Measurements from ENCODE around the gene MGRN1. TPM values are rescaled to one million over a fixed set of nuclear protein-coding genes. Genes with fewer than 3 reads are reported as not detected.

The MGRN1 gene
- total RNA-seq, 1 experiment from 2014 or later: 105 TPM

- H3K4me1 Mint-ChIP-seq (ENCODE audit: low read depth, unreplicated experiment): no peaks in the 10 kb centered on the region
- intact Hi-C loops (cut with micrococcal nuclease; ENCODE audit: unreplicated experiment): no loop called here
- TF ChIP-seq CTCF (IDR thresholded peaks at IDR 0.05; ENCODE audit: unreplicated experiment): no peak
- peaks cover 70% of the 10 kb centered on the region for H3K36me3 Mint-ChIP-seq (ENCODE audit: insufficient read depth, unreplicated experiment)
- no peak overlapping the region for H3K4me3 Mint-ChIP-seq (ENCODE audit: low read depth, unreplicated experiment)
- no TSS peak for BruUV-seq (replicated peaks)
- no peaks in the 10 kb centered on the region for H3K9me3 Mint-ChIP-seq (ENCODE audit: low read depth, unreplicated experiment)
- CTCF ChIA-PET: no interaction called here
- no peaks in the 10 kb centered on the region for H3K27me3 Mint-ChIP-seq (ENCODE audit: unreplicated experiment)
- no peak for DNase-seq
- H3K27ac Mint-ChIP-seq (ENCODE audit: unreplicated experiment): no peak overlapping the region
These were observed 61.3 kb downstream of the MGRN1 start for GRCh38 chr16:4685776-4686496.

DNA sequence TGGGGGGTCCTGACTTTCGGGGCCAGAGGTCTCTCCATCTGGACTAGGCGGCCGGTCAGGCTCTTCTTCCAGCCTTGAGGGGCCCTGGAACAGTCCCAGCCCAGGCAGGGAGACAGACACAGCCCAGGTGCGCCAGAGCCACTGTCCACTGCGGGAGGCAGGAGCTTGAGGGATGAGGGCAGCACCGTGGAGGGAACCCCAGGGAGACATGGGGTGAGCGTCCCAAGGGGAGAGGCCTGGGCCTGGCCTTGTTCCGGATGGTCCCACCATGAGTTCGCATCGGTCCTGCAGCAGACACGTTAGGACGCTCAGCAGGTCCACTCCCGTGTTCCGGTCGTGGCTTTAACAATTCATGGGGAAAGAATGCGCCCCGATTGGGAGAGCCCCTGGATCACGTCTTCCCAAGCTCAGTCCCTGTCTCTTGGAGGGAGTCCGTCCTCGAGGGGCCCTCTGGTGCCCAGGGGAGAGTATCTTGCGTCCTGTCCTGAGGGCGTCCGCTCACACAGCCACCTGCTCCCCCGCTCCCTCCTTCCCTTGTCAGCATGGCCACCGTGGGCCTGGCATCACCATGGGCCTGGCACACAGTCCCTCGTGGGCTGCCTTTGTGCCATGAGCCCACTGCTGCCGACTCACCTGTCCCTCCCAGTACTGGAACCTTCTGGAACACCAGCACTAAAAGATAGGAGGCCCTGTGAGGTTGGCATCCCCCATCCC lies 62.0 kb downstream of the MGRN1 start:
- BruUV-seq (replicated peaks): no TSS peak
- Mint-ChIP-seq H3K27ac (ENCODE audit: unreplicated experiment) (no peak overlapping the region), H3K36me3 (ENCODE audit: insufficient read depth, unreplicated experiment) (peaks cover 70% of the 10 kb centered on the region), H3K27me3 (ENCODE audit: unreplicated experiment) (no peaks in the 10 kb centered on the region), H3K4me3 (ENCODE audit: low read depth, unreplicated experiment) (no peak overlapping the region), H3K9me3 (ENCODE audit: low read depth, unreplicated experiment) (no peaks in the 10 kb centered on the region), H3K4me1 (ENCODE audit: low read depth, unreplicated experiment) (peaks cover 7% of the 10 kb centered on the region)
- no peak for DNase-seq
- CTCF ChIA-PET: no interaction called here
- TF ChIP-seq CTCF (IDR thresholded peaks at IDR 0.05; ENCODE audit: unreplicated experiment): no peak
- intact Hi-C loops (cut with micrococcal nuclease; ENCODE audit: unreplicated experiment): no loop called here

DNA sequence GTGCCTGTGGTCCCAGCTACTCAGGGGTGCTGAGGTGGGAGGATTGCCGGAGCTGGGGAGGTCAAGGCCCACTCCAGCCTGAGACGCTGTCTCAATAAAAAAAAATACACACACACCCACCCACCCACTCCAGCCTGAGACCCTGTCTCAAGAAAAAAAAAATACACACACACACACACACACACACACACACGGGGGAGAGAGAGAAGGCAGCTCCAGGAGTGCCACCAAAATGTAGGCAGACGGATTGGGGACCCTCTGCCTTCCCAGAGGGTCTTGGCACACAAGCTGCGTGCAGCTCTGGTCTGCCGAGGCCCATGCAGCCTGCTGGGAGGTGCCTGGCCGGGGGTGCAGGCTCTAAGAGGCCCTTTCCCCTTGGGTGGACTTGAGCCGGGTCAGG lies 62.8 kb downstream of the MGRN1 start:
- no peak for TF ChIP-seq CTCF (IDR thresholded peaks at IDR 0.05; ENCODE audit: unreplicated experiment)
- H3K4me3 Mint-ChIP-seq (ENCODE audit: low read depth, unreplicated experiment): no peak overlapping the region
- H3K9me3 Mint-ChIP-seq (ENCODE audit: low read depth, unreplicated experiment): no peaks in the 10 kb centered on the region
- H3K36me3 Mint-ChIP-seq (ENCODE audit: insufficient read depth, unreplicated experiment): peaks cover 71% of the 10 kb centered on the region
- no TSS peak for BruUV-seq (replicated peaks)
- intact Hi-C loops (cut with micrococcal nuclease; ENCODE audit: unreplicated experiment): no loop called here
- no peaks in the 10 kb centered on the region for H3K27me3 Mint-ChIP-seq (ENCODE audit: unreplicated experiment)
- no peak for DNase-seq
- CTCF ChIA-PET: interaction anchor here (0.6 kb wide), 1 partner anchor 71 kb away, joined by 3 read pairs; no protein-coding TSS in a partner anchor
- no peak overlapping the region for H3K27ac Mint-ChIP-seq (ENCODE audit: unreplicated experiment)
- peaks cover 8% of the 10 kb centered on the region for H3K4me1 Mint-ChIP-seq (ENCODE audit: low read depth, unreplicated experiment)

DNA sequence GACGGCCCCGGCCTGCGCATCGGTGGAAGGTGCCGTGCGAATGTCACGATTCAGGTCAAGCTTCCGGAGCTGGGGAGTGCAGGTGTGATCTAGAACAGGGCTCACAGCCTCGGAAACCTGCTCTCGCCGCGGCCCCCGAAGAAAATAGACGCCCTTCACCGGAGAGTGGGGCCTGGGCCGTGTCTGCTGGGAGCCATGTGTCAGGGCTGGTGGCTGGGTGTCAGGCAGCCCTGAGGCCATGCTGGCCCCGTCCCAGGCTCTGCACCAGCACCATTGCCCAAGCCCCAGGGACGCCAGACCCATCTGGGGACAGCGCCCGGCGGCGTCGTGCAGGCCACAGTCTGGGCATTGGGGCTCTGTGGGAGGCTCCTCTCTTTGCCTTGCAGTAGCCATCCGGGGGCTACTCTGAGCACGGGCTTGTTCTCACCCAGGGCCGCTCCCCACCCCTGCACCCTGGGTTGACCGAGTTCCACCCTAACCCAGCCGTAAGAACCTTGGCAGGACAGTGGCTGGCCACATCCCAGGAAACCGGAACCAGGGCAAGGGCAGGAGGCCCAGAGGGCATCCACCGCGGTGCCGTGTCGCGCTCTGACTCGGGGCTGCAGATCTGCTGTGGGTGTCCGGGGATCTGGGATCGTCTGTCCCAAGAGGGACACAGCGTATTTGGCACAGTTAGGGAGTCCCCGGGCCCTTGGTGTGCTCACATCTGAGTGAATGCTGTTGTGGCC lies 63.5 kb downstream of the MGRN1 start:
- CTCF ChIA-PET: interaction anchor here (0.6 kb wide), 1 partner anchor 71 kb away, joined by 3 read pairs; no protein-coding TSS in a partner anchor
- H3K27ac Mint-ChIP-seq (ENCODE audit: unreplicated experiment): no peak overlapping the region
- H3K36me3 Mint-ChIP-seq (ENCODE audit: insufficient read depth, unreplicated experiment): peaks cover 72% of the 10 kb centered on the region
- no peak overlapping the region for H3K4me3 Mint-ChIP-seq (ENCODE audit: low read depth, unreplicated experiment)
- peaks cover 8% of the 10 kb centered on the region for H3K4me1 Mint-ChIP-seq (ENCODE audit: low read depth, unreplicated experiment)
- H3K9me3 Mint-ChIP-seq (ENCODE audit: low read depth, unreplicated experiment): no peaks in the 10 kb centered on the region
- no peak for TF ChIP-seq CTCF (IDR thresholded peaks at IDR 0.05; ENCODE audit: unreplicated experiment)
- no peaks in the 10 kb centered on the region for H3K27me3 Mint-ChIP-seq (ENCODE audit: unreplicated experiment)
- intact Hi-C loops (cut with micrococcal nuclease; ENCODE audit: unreplicated experiment): no loop called here
- DNase-seq: no peak
- no TSS peak for BruUV-seq (replicated peaks)
